Activated T-helper 9 cell treated with anti-CD3 and anti-CD28 coated beads, Interleukin-2, amount 50 U/mL, for 16 hours (primary cell): Measurements from ENCODE around the gene ABCB8.
A peak's percentile ranks its signal among the peaks of the same experiment; 100 is the strongest.

Experiments used
- DNase-seq: peaks from one replicate; pipeline ENCODE4 v3.0.0-alpha.2; 2020; ENCODE audit warnings: low read depth

ABCB8 gene

GRCh38 chr7:151028131-151028947 is at the start of gene ABCB8:
ABCB8 (plus strand) TSS chr7:151028450; CDS start chr7:151028516, 66 bp downstream.
- peak; percentile 91 for DNase-seq

GRCh38 chr7:150979713-150980390 is 48.4 kb upstream of the ABCB8 start:
- DNase-seq = no peak

- DNase-seq = no peak
Observed at GRCh38 chr7:150980663-150981062, 47.6 kb upstream of the ABCB8 start.

DNA sequence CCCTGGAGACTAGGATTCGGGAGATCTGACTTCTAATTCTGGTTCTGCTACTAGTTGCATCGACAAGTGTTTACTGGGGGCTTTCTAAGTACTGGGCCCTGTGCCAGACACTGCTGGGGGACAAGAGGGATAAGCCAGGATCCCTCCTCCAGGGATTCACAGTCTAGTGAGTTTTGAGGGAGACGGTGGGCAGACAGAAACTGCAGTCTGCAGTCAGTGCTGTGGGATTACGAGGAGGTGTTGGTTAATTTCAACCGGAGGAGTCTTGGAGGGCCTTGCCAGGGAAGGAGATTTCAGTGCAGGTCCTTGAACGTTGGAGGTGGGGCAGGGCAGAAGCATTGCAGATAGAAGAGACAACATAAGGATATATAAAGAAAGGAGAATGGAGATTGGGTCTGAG is 46.6 kb upstream of the ABCB8 start:
- DNase-seq = no peak

GRCh38 chr7:150982351-150982750 is 45.9 kb upstream of the ABCB8 start:
- no peak for DNase-seq

DNA sequence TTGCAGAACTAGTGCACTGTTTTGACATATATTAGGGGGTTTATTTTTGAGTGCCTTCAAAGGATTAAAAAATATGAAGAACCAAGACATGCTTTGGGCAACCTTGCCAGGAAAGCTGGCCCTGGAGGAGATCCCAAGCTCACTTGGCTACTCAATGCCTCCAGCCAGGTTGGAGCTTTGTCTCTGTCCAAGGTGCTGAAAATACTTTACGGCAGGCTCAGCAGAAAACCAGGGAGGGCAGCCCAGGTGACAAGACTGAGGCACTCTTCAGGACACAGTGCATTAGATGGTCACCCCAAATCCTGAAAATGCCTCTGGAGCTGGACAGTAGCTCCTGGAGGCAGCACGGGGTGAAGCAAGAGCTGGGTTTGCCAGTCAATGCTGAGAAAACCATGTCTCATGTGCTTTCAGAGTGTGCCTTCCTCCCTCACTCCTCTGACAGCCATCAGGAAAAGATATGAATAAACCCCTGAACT is 44.3 kb upstream of the ABCB8 start:
- no peak for DNase-seq

GRCh38 chr7:150986099-150986512 is 42.1 kb upstream of the ABCB8 start:
- DNase-seq = peak; percentile 37

- DNase-seq = no peak
Observed at GRCh38 chr7:150986556-150986955, 41.7 kb upstream of the ABCB8 start.

GRCh38 chr7:150988230-150989226 is 39.7 kb upstream of the ABCB8 start:
- DNase-seq = peak; percentile 51

GRCh38 chr7:150989456-150989855 is 38.8 kb upstream of the ABCB8 start:
- DNase-seq = no peak

GRCh38 chr7:150990416-150991186 is 37.6 kb upstream of the ABCB8 start, which contains the start of gene NOS3:
NOS3 (plus strand) TSS chr7:150991017; CDS start chr7:150993804, 2,787 bp downstream.
- no peak for DNase-seq

GRCh38 chr7:150992051-150992640 is 36.1 kb upstream of the ABCB8 start:
- no peak for DNase-seq

GRCh38 chr7:150992833-150993302 is 35.4 kb upstream of the ABCB8 start:
- no peak for DNase-seq

DNA sequence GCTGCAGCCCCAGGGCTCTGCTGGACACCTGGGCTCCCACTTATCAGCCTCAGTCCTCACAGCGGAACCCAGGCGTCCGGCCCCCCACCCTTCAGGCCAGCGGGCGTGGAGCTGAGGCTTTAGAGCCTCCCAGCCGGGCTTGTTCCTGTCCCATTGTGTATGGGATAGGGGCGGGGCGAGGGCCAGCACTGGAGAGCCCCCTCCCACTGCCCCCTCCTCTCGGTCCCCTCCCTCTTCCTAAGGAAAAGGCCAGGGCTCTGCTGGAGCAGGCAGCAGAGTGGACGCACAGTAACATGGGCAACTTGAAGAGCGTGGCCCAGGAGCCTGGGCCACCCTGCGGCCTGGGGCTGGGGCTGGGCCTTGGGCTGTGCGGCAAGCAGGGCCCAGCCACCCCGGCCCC is 34.7 kb upstream of the ABCB8 start:
- no peak for DNase-seq

DNA sequence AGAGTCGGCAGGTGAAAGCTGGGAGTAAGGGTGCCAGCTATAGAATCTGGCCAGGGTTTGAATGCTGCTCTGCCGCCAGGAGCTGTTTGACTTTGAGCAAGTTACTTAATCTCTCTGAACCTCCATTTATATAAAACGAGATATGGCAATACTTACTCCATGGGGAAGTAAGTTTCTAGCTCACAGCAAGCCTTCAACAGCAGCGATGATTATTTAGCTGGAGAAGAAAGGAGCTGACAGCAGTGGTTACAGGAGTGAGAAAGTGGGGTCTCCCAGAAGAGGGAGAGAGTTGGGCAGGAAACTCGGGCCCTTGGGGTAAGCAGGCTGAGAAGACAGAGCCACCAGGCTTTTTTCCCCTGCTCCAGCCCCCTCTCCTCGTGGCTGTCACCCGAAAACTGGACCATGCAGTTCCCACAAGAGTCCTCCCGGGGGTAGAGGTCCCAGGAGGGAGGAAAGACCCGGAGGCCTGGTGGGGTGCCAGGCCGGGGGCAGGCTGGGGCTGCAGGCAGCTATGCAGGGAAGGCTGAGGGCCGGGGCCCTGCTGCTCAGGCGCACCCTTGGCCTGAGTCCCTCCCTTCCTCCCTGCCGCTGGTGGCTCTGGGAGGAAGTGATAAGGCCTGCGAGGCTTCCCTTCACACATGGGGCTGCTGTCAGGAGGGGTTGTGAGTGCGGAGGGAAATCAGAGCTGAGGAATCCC is 34.0 kb upstream of the ABCB8 start:
- DNase-seq = no peak

DNA sequence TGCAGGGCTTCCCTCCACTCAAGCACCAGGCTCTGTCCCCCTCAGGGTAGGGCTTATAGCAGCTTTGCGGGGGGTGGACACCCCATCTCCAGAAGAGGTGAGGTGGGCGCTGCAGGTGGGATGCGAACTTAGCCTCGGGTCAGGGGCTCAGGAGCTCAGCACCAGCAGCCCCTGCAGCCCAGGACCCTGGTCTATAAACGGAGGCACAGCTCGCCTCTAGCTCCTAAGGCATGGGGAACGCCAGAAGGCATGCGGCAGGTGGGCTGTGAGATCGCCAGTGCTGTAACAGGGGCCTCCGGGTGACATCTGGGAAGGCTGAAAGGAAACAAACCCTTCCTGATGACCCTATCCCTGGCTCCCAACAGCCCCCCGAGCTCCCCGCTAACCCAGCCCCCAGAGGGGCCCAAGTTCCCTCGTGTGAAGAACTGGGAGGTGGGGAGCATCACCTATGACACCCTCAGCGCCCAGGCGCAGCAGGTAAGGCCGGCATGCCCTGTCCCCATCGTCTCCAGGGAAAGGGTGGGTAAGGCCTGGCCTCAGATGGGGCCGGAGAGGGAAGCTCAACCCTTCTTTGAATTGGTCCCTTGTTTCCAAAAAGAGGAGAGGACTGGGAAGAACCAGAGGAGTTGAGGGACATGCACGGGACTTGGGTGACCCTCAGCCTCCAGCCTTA is 33.3 kb upstream of the ABCB8 start:
- DNase-seq = no peak

DNA sequence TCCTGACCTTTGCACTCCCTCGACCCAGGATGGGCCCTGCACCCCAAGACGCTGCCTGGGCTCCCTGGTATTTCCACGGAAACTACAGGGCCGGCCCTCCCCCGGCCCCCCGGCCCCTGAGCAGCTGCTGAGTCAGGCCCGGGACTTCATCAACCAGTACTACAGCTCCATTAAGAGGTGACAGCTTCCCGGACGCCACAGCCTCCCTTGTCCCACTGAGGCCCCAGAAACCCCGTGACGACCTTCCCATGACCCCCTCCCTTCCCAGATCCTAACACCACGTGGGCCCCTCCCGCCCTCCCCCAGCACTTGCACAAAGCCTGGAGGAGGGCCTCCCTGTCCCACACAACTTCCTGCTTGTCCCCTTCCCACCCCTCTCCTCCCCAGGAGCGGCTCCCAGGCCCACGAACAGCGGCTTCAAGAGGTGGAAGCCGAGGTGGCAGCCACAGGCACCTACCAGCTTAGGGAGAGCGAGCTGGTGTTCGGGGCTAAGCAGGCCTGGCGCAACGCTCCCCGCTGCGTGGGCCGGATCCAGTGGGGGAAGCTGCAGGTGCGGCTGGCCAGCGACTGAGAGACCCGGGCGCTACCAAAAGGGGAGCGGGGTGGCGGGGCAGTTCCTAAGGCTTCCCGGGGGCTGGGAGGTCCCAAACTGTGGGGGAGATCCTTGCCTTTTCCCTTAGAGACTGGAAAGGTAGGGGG is 31.7 kb upstream of the ABCB8 start:
- no peak for DNase-seq

- no peak for DNase-seq
Observed at GRCh38 chr7:150997075-150997511, 31.2 kb upstream of the ABCB8 start.

DNA sequence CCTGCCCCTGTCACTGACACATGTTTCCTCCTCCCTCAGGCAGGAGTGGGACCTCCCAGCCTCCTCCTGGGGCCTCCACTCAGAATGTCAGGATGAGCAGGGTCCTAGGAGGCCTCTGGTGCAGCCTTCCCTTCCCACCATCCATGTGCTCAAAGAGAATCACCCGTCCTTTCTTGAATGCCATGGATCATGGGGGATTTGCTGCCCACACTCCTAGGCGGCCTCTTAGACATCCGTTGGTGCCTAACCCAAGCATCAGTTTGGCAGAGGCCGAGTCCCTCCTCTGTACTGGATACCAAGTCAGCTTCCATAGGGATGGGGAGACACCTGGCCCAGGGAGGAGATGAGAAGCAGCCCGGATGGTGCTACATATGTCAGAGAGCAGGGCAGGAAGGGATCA is 30.4 kb upstream of the ABCB8 start:
- no peak for DNase-seq
